Tibial nerve (tissue), 4 donors: ENCODE results near the gene TOMM40L.
"Not testable (repeated sequence)": the region's sequence is repeated elsewhere in the genome, so short reads cannot be mapped to it uniquely, and the experiment has no call there.

Experiments
- EP300 ChIP-seq, 2 donors: sonication (generic); formaldehyde crosslinking; IDR thresholded peaks; one replicate each; pipeline ENCODE4 v1.6.1; 2017; ENCODE audit warnings: antibody characterized with exemption in 2 of 2, mild to moderate bottlenecking in 1 of 2
- POLR2A ChIP-seq, 2 donors: fragments of 450-650 bp; IDR thresholded peaks; one replicate each; pipeline ENCODE4 v1.6.1; 2017; ENCODE audit warnings: antibody characterized with exemption in 2 of 2, mild to moderate bottlenecking in 2 of 2, moderate library complexity in 2 of 2
- TF ChIP-seq, protein P1 (sequence below), 5 experiments: fragments of 200-600 bp in 3 of 5; fragments of 450-650 bp in 2 of 5; sonication (generic) in 3 of 5; IDR thresholded peaks; one replicate each; pipeline ENCODE4 v1.5.1; 2016 to 2019; ENCODE audit warnings: antibody characterized with exemption in 5 of 5, mild to moderate bottlenecking in 3 of 5, moderate library complexity in 2 of 5

DNA sequence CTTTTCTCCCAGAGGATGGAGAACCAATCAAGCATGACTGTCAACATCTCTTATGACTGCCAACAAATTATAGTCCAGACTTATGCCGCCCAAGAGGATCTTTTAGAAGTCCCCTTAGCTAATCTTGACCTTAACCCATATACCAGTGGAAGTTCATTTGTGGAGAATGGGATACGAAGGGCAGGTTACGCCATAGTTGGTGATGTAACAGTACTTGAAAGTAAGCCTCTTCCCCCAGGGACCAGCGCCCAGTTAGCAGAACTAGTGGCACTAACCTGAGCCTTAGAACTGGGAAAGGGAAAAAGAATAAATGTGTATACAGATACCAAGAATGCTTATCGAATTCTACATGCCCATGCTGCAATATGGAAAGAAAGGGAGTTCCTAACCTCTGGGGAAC, 29.4 kb downstream of the TOMM40L start:
- TF ChIP-seq POLR2A, EP300 (IDR thresholded peaks at IDR 0.05): not testable (repeated sequence)
- TF ChIP-seq, protein P1, sequence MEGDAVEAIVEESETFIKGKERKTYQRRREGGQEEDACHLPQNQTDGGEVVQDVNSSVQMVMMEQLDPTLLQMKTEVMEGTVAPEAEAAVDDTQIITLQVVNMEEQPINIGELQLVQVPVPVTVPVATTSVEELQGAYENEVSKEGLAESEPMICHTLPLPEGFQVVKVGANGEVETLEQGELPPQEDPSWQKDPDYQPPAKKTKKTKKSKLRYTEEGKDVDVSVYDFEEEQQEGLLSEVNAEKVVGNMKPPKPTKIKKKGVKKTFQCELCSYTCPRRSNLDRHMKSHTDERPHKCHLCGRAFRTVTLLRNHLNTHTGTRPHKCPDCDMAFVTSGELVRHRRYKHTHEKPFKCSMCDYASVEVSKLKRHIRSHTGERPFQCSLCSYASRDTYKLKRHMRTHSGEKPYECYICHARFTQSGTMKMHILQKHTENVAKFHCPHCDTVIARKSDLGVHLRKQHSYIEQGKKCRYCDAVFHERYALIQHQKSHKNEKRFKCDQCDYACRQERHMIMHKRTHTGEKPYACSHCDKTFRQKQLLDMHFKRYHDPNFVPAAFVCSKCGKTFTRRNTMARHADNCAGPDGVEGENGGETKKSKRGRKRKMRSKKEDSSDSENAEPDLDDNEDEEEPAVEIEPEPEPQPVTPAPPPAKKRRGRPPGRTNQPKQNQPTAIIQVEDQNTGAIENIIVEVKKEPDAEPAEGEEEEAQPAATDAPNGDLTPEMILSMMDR (IDR thresholded peaks at IDR 0.05) = not testable (repeated sequence)
